DND-41 (cell line): Measurements from ENCODE around the gene GNL2.

ENCODE experiments used
- EZH2 ChIP-seq: IDR thresholded peaks from 3 replicates; pipeline ENCODE4 v1.6.1; 2012; ENCODE audit warnings: borderline replicate concordance, low read depth, mild to moderate bottlenecking, moderate library complexity, low read length, inconsistent platforms; ENCODE audit not compliant: severe bottlenecking
- TF ChIP-seq, protein P1 (sequence below): IDR thresholded peaks from 2 replicates; pipeline ENCODE4 v1.5.1; 2012; ENCODE audit warnings: borderline replicate concordance, low read length, moderate library complexity, mild to moderate bottlenecking; ENCODE audit not compliant: poor library complexity, severe bottlenecking; ENCODE audit errors: extremely low read depth

DNA sequence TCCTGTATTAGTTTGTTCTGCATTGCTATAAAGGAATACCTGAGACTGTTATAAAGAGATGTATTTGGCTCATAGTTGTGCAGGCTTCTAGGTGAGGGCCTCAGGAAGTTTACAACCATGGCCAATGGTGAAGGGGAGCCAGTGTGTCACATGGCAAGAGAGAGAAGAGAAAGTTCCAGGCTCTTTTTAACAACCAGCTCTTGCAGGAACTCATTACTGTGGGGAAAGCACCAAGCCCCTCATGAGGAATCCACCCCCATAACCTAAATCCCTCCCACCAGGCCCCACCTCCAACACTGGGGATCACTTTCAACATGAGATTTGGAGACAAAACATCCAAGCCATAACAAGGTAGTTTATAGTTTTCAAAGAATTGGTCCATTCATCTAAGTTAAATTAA is 76.1 kb downstream of the GNL2 start:
- TF ChIP-seq, protein P1, sequence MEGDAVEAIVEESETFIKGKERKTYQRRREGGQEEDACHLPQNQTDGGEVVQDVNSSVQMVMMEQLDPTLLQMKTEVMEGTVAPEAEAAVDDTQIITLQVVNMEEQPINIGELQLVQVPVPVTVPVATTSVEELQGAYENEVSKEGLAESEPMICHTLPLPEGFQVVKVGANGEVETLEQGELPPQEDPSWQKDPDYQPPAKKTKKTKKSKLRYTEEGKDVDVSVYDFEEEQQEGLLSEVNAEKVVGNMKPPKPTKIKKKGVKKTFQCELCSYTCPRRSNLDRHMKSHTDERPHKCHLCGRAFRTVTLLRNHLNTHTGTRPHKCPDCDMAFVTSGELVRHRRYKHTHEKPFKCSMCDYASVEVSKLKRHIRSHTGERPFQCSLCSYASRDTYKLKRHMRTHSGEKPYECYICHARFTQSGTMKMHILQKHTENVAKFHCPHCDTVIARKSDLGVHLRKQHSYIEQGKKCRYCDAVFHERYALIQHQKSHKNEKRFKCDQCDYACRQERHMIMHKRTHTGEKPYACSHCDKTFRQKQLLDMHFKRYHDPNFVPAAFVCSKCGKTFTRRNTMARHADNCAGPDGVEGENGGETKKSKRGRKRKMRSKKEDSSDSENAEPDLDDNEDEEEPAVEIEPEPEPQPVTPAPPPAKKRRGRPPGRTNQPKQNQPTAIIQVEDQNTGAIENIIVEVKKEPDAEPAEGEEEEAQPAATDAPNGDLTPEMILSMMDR = no peak
- no peak for TF ChIP-seq EZH2
